Activated CD8-positive, alpha-beta memory T cell treated with anti-CD3 and anti-CD28 coated beads, Interleukin-2, amount 10 ng/mL, durations not matched to agents 7 days and 5 days (primary cell): Measurements from ENCODE around the gene ARMC3. TPM values are rescaled to one million over a fixed set of nuclear protein-coding genes. Genes with fewer than 3 reads are reported as not detected.
"Not testable (repeated sequence)": the region's sequence is repeated elsewhere in the genome, so short reads cannot be mapped to it uniquely, and the experiment has no call there.

Experiments used
- ATAC-seq: fragments of 150-1000 bp; cut with Tn5 transposase; one replicate; pipeline ENCODE4 v1.10.0; 2021; ENCODE audit warnings: moderate library complexity
- CTCF ChIA-PET: fragments of 350-600 bp; sonication (Branson Sonifier 250); formaldehyde crosslinking; loops from one replicate; lab custom pipeline; 2021; ENCODE audit warnings: antibody characterized with exemption; lab: Charles Lee
- DNase-seq: peaks from one replicate; pipeline ENCODE4 v3.0.0-alpha.2; 2020
- H3K27ac Mint-ChIP-seq: one replicate; pipeline ENCODE4 v1.8.0; 2021; ENCODE audit warnings: mild to moderate bottlenecking, mixed read lengths
- H3K27me3 Mint-ChIP-seq: one replicate; pipeline ENCODE4 v1.8.0; 2021; ENCODE audit warnings: mixed read lengths
- H3K36me3 Mint-ChIP-seq: one replicate; pipeline ENCODE4 v1.8.0; 2021; ENCODE audit warnings: mild to moderate bottlenecking, mixed read lengths
- H3K4me1 Mint-ChIP-seq: one replicate; pipeline ENCODE4 v1.8.0; 2021; ENCODE audit warnings: mixed read lengths
- H3K4me3 Mint-ChIP-seq: one replicate; pipeline ENCODE4 v1.8.0; 2021; ENCODE audit warnings: mild to moderate bottlenecking, moderate library complexity, mixed read lengths
- H3K9me3 Mint-ChIP-seq: one replicate; pipeline ENCODE4 v1.8.0; 2022; ENCODE audit warnings: low read depth, mixed read lengths
- total RNA-seq, 2 experiments: library from RNA; stranded (reverse); gene quantifications; one replicate each; pipeline ENCODE4 v1.2.3, GENCODE V29; 2021

The ARMC3 gene
- not detected for total RNA-seq

GRCh38 chr10:22927661-22928403 is at the start of gene ARMC3:
ARMC3 (plus strand) TSS chr10:22928053; CDS start chr10:22931997, 3,944 bp downstream.
- Mint-ChIP-seq H3K27ac (no peak within 1 kb of the TSS), H3K36me3 (no peaks in the 10 kb centered on the region), H3K9me3 (no peaks in the 10 kb centered on the region), H3K27me3 (peaks cover 8% of the 10 kb centered on the region), H3K4me3 (no peak within 1 kb of the TSS), H3K4me1 (peaks cover 5% of the 10 kb centered on the region)
- peak; percentile 69 for DNase-seq
- peak; percentile 90 for ATAC-seq
- CTCF ChIA-PET, result interaction anchor here (1.4 kb wide), 1 partner anchor 354 kb away, joined by 3 read pairs; no protein-coding TSS in a partner anchor

GRCh38 chr10:22891797-22892196 is 36.1 kb upstream of the ARMC3 start:
- Mint-ChIP-seq H3K4me1 (no peaks in the 10 kb centered on the region), H3K27ac (no peak overlapping the region), H3K9me3 (peaks cover 8% of the 10 kb centered on the region), H3K4me3 (no peak overlapping the region), H3K27me3 (no peaks in the 10 kb centered on the region), H3K36me3 (no peaks in the 10 kb centered on the region)
- CTCF ChIA-PET, result no interaction called here
- DNase-seq (no peak), ATAC-seq (no peak)

- no peak overlapping the region for H3K27ac Mint-ChIP-seq
- H3K9me3 Mint-ChIP-seq, result peaks cover 5% of the 10 kb centered on the region
- H3K4me1 Mint-ChIP-seq, result no peaks in the 10 kb centered on the region
- CTCF ChIA-PET, result no interaction called here
- no peak for ATAC-seq
- no peak for DNase-seq
- H3K27me3 Mint-ChIP-seq, result no peaks in the 10 kb centered on the region
- H3K4me3 Mint-ChIP-seq, result no peak overlapping the region
- H3K36me3 Mint-ChIP-seq, result no peaks in the 10 kb centered on the region
Measured at GRCh38 chr10:22893781-22894180, 34.1 kb upstream of the ARMC3 start.

GRCh38 chr10:22894714-22895113 is 33.1 kb upstream of the ARMC3 start:
- H3K9me3 Mint-ChIP-seq, result peaks cover 5% of the 10 kb centered on the region
- no peaks in the 10 kb centered on the region for H3K36me3 Mint-ChIP-seq
- no peaks in the 10 kb centered on the region for H3K4me1 Mint-ChIP-seq
- ATAC-seq, result no peak
- H3K4me3 Mint-ChIP-seq, result no peak overlapping the region
- no peak for DNase-seq
- no peak overlapping the region for H3K27ac Mint-ChIP-seq
- CTCF ChIA-PET, result no interaction called here
- no peaks in the 10 kb centered on the region for H3K27me3 Mint-ChIP-seq

DNA sequence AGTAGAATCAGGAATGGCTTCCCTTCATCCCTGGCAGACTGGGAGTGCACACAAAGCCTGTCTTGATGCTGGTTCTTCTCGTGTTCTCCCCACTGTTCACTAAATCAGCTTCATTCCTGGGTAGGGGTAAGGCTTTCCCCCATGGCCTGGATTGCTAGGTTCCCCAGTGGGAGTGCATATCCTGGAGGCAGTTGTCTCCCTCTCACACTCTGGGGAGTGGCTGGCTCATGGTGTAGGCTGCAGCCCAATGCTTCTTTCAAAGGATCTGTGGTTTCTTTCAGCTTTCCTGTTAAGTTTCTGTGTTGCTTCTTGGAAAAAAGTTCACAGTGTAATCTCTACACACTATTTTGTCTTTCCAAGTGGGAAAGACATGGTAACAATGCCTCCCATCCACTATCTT is 32.6 kb upstream of the ARMC3 start:
- Mint-ChIP-seq H3K27me3 (no peaks in the 10 kb centered on the region), H3K36me3 (no peaks in the 10 kb centered on the region), H3K27ac (no peak overlapping the region), H3K9me3 (peaks cover 5% of the 10 kb centered on the region), H3K4me1 (no peaks in the 10 kb centered on the region), H3K4me3 (no peak overlapping the region)
- no peak for ATAC-seq
- CTCF ChIA-PET, result no interaction called here
- DNase-seq, result no peak

DNA sequence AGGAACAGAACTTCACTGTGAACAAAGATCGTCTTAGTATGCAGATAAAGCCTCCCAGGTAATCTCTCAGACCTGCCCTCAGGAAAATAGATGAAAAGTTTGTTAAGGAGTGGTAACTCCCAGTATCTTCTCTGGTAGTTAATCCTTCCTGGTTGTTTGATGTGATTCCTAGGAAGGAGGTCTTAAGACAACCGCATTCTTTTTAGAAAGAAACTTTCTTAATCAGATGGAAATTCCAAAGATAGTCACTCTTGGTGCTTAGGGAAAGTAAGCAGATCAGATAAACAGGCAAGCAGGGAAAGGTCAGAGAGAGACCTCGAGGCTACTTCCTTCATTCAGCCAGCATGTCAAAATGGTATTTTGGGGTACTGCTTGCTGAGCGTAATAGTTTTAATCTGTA is 30.5 kb upstream of the ARMC3 start:
- Mint-ChIP-seq H3K36me3 (no peaks in the 10 kb centered on the region), H3K9me3 (no peaks in the 10 kb centered on the region), H3K27me3 (no peaks in the 10 kb centered on the region), H3K4me3 (no peak overlapping the region), H3K4me1 (no peaks in the 10 kb centered on the region), H3K27ac (no peak overlapping the region)
- CTCF ChIA-PET, result no interaction called here
- DNase-seq (no peak), ATAC-seq (no peak)

GRCh38 chr10:22899307-22899706 is 28.5 kb upstream of the ARMC3 start:
- Mint-ChIP-seq H3K4me3 (no peak overlapping the region), H3K36me3 (no peaks in the 10 kb centered on the region), H3K27ac (no peak overlapping the region), H3K27me3 (no peaks in the 10 kb centered on the region), H3K4me1 (no peaks in the 10 kb centered on the region), H3K9me3 (peaks cover 2% of the 10 kb centered on the region)
- CTCF ChIA-PET, result no interaction called here
- ATAC-seq (no peak), DNase-seq (no peak)

- CTCF ChIA-PET, result no interaction called here
- no peaks in the 10 kb centered on the region for H3K4me1 Mint-ChIP-seq
Measured at GRCh38 chr10:22899775-22900174, 28.1 kb upstream of the ARMC3 start.

GRCh38 chr10:22900841-22901601 is 26.8 kb upstream of the ARMC3 start:
- ATAC-seq (no peak), DNase-seq (no peak)
- Mint-ChIP-seq H3K4me1 (no peaks in the 10 kb centered on the region), H3K27me3 (no peaks in the 10 kb centered on the region), H3K9me3 (peaks cover 2% of the 10 kb centered on the region), H3K36me3 (no peaks in the 10 kb centered on the region), H3K27ac (no peak overlapping the region), H3K4me3 (no peak overlapping the region)
- CTCF ChIA-PET, result no interaction called here

More at GRCh38 chr10:22899775-22900174, 28.1 kb upstream of the ARMC3 start:
- peaks cover 2% of the 10 kb centered on the region for H3K9me3 Mint-ChIP-seq
- no peak overlapping the region for H3K27ac Mint-ChIP-seq
- no peak overlapping the region for H3K4me3 Mint-ChIP-seq
- no peak for ATAC-seq
- no peaks in the 10 kb centered on the region for H3K36me3 Mint-ChIP-seq
- DNase-seq, result no peak
- H3K27me3 Mint-ChIP-seq, result no peaks in the 10 kb centered on the region

- DNase-seq, result not testable (repeated sequence)
Measured at GRCh38 chr10:22902147-22902546, 25.7 kb upstream of the ARMC3 start.

DNA sequence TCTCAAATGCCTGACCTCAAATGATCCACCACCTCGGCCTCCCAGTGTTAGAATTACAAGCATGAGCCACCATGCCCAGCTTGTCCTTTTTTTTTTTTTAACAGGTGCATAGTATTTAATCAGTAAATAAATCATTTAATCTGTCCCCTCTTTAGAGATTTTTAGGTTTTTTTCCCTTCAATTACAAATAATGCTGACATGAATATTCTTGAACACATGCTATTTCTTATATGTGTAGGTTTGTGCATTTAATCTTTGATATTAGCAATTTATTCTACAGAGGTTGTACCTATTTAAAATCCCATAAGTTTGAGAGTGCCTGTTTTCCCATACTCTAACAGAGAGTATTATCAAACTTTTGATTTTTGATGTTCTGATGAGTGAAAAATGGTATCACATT is 24.2 kb upstream of the ARMC3 start:
- Mint-ChIP-seq H3K4me1 (no peaks in the 10 kb centered on the region), H3K9me3 (peaks cover 2% of the 10 kb centered on the region), H3K36me3 (peaks cover 2% of the 10 kb centered on the region), H3K4me3 (no peak overlapping the region), H3K27me3 (no peaks in the 10 kb centered on the region), H3K27ac (no peak overlapping the region)
- ATAC-seq (no peak), DNase-seq (no peak)
- CTCF ChIA-PET, result no interaction called here

More at GRCh38 chr10:22902147-22902546, 25.7 kb upstream of the ARMC3 start:
- H3K9me3 Mint-ChIP-seq, H3K36me3 Mint-ChIP-seq, H3K27ac Mint-ChIP-seq, CTCF ChIA-PET, H3K4me3 Mint-ChIP-seq, H3K27me3 Mint-ChIP-seq, H3K4me1 Mint-ChIP-seq, ATAC-seq: not testable (repeated sequence)

DNA sequence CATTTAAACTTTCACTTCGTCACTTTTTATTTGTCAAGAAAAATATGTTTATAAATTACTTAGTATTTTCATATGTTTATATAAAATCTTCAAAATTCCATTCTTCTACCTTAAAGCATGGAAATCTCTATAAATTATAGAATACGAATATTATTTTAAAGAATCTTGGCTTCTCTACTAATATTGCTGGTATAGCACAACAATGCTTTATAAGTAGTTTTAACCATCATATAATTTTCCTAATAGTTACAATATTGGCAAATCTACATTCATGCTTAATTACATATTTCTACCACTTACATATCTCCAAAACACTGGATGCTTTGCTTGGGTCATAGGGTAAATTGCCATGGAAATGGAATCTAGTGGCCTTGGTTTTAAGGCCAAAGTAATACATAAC is 21.1 kb upstream of the ARMC3 start:
- H3K27me3 Mint-ChIP-seq, result no peaks in the 10 kb centered on the region
- peaks cover 4% of the 10 kb centered on the region for H3K9me3 Mint-ChIP-seq
- ATAC-seq, result no peak
- no peak overlapping the region for H3K27ac Mint-ChIP-seq
- H3K36me3 Mint-ChIP-seq, result peaks cover 4% of the 10 kb centered on the region
- no peak for DNase-seq
- CTCF ChIA-PET, result no interaction called here
- no peaks in the 10 kb centered on the region for H3K4me1 Mint-ChIP-seq
- H3K4me3 Mint-ChIP-seq, result no peak overlapping the region

- Mint-ChIP-seq H3K36me3 (peaks cover 4% of the 10 kb centered on the region), H3K4me3 (no peak overlapping the region), H3K9me3 (peaks cover 4% of the 10 kb centered on the region), H3K4me1 (no peaks in the 10 kb centered on the region), H3K27me3 (no peaks in the 10 kb centered on the region), H3K27ac (no peak overlapping the region)
- no peak for DNase-seq
- CTCF ChIA-PET, result no interaction called here
- ATAC-seq, result no peak
Measured at GRCh38 chr10:22908837-22909236, 19.0 kb upstream of the ARMC3 start.

- DNase-seq, H3K4me1 Mint-ChIP-seq, CTCF ChIA-PET, H3K4me3 Mint-ChIP-seq, H3K27ac Mint-ChIP-seq, H3K9me3 Mint-ChIP-seq, ATAC-seq, H3K36me3 Mint-ChIP-seq, H3K27me3 Mint-ChIP-seq: not testable (repeated sequence)
Measured at GRCh38 chr10:22909673-22910072, 18.2 kb upstream of the ARMC3 start.
